Stimulated activated naive B cell treated with anti-CD40 and anti-IgM and Interleukin-4, amounts not matched to agents 10 μg/mL and 1 μg/mL and 100 μg/mL, for 72 hours (primary cell): Measurements from ENCODE around the gene SMPD3.

Experiments used
- ATAC-seq, 2 donors: fragments of 150-1000 bp; cut with Tn5 transposase; replicated peaks; 2 replicates each; pipeline ENCODE4 v1.10.0; 2021; ENCODE audit warnings: moderate library complexity in 1 of 2
- DNase-seq: peaks from one replicate; pipeline ENCODE4 v3.0.0; 2021
- H3K27ac Mint-ChIP-seq: one replicate; pipeline ENCODE4 v1.8.0; 2022; ENCODE audit warnings: mild to moderate bottlenecking, mixed read lengths
- H3K27me3 Mint-ChIP-seq, 2 donors: one replicate each; pipeline ENCODE4 v1.8.0; 2022; ENCODE audit warnings: mixed read lengths in 2 of 2
- H3K36me3 Mint-ChIP-seq, 2 donors: one replicate each; pipeline ENCODE4 v1.8.0; 2022; ENCODE audit warnings: mixed read lengths in 2 of 2, mild to moderate bottlenecking in 1 of 2
- H3K4me1 Mint-ChIP-seq, 2 donors: one replicate each; pipeline ENCODE4 v1.8.0; 2022; ENCODE audit warnings: mixed read lengths in 2 of 2, mild to moderate bottlenecking in 1 of 2
- H3K4me3 Mint-ChIP-seq, 2 donors: one replicate each; pipeline ENCODE4 v1.8.0; 2022; ENCODE audit warnings: mild to moderate bottlenecking in 2 of 2, mixed read lengths in 2 of 2, moderate library complexity in 1 of 2
- H3K9me3 Mint-ChIP-seq, 2 donors: one replicate each; pipeline ENCODE4 v1.8.0; 2022; ENCODE audit warnings: mixed read lengths in 2 of 2, mild to moderate bottlenecking in 1 of 2

Gene SMPD3

DNA sequence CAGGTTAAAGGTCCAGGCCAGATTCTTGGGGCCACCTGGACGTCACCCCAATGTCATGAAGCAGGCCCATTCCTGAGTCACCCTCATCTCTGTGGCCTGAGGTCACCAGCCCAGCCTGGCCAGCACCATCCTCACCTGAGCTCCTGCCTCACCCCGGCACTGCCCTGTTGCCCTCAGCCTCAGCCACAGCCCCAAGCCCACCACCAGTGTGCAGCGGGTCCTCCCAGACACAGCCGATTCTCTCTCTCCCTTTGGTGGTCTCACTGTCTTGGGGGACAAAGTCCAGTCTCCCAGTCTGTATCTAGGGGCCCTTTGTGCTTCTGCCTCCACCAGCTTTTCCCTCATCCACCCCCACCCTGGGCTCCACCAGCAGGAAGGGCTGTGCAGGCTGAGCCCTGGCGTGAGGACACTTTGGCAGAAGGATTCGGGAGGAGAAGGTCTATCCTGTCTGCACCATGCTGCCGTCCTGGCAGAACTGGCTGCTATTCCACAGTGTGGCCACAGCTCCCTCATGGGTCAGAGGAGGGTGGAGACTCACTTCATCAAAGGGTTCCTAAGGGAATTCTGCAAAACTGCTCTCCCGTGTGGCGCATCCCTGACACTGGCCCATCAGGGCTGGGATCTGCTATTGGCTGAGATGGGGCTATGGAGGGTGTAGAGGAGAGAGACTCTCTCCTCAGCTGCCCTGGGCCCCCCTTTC, 73.2 kb downstream of the SMPD3 start:
- Mint-ChIP-seq H3K27me3 (peaks cover 18 to 26% of the 10 kb centered on the region in 2 donors), H3K4me3 (no peak overlapping the region), H3K27ac (no peak overlapping the region), H3K36me3 (no peaks in the 10 kb centered on the region), H3K4me1 (peaks cover 18 to 26% of the 10 kb centered on the region in 2 donors), H3K9me3 (no peaks in the 10 kb centered on the region)
- ATAC-seq, result no peak
- DNase-seq, result no peak

DNA sequence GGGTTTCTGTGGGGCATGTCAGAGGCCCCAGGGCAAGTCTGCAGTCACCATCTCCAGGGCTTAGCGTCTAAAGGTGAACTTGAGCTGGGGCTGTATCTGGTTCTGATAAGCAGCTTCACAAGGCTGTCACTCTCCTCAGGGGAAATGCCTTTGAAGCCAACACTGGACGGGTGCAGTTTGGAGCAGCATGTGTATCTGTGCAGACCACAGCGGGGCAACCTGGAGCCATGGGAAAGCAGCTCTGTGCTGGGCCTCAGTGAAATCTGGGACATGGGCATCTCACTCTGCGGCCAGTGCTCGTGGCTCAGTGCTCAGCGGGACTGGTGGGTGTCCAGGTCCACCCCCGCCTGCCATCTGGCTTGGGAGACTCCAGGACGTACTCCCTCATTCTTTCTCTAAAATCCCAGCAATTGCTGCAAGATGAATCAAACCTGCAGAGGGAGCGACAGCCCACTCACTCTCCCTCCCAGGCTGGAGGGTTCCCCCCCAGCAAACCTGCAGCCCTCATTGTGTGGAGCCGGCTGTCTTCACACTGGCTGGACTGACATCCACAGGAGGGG, 74.0 kb downstream of the SMPD3 start:
- Mint-ChIP-seq H3K9me3 (no peaks in the 10 kb centered on the region), H3K27ac (no peak overlapping the region), H3K27me3 (peaks cover 18 to 26% of the 10 kb centered on the region in 2 donors), H3K36me3 (no peaks in the 10 kb centered on the region), H3K4me3 (no peak overlapping the region), H3K4me1 (peaks cover 15 to 28% of the 10 kb centered on the region in 2 donors)
- DNase-seq (no peak), ATAC-seq (no peak)

DNA sequence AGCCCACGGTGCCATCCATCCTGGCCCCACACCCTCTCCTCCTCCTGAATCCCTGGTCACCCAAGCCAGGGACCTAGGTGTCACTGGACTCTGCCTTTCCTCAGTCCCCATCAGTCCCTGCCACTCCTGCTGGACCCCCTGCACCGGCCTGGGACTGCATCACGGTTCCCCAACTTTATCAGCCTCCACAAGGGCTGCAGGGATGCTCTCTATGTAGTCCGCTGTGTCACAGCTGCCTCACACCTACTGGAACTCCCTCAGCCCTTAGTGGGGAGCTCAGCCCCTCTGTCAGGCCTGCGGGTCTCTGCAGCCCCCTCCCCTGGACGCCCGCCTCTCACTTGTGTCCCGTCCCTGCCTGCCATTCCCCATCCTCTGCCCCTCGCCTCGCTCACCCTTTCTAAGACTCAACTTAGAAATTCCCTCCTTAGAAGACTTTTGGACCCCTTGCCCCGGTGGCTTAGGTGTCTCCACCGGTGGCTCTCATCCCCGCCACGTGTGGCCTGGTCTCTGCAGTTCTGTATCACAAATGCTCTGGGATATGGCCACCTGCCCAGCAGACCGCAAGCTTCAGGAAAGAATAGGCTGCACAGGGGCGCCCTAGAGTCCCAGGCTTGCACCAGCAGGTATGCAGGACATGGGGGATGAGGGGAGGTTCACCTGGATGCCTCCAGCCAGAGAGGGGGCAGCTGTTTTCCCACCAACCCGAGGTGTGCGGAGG, 74.6 kb downstream of the SMPD3 start:
- Mint-ChIP-seq H3K27me3 (peaks cover 14 to 26% of the 10 kb centered on the region in 2 donors), H3K4me3 (no peak overlapping the region), H3K36me3 (no peaks in the 10 kb centered on the region), H3K4me1 (peaks cover 13 to 28% of the 10 kb centered on the region in 2 donors), H3K9me3 (no peaks in the 10 kb centered on the region), H3K27ac (peak overlapping the region; percentile 9)
- ATAC-seq (no peak), DNase-seq (no peak)

DNA sequence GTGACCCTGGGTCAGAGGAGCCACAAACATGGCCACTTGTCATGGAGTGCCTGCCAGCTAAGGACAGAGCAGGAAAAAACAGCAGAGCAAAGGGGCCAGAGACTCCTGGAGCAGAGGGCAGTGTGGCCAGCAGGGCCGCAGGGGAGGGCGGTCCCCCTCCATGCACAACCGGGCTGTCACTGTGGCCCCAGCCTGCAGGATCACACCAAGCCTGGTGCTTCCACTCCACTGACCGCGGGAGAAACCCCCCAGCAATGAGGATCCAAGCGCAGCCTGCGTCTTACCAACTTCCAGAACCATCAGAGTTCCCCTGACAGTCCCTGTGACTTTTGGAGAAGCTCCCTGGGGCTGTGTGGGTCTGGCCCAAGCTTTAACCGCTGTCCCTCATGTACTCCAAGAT, 75.5 kb downstream of the SMPD3 start:
- peaks cover 20 to 32% of the 10 kb centered on the region in 2 donors for H3K4me1 Mint-ChIP-seq
- no peak overlapping the region for H3K4me3 Mint-ChIP-seq
- H3K36me3 Mint-ChIP-seq, result no peaks in the 10 kb centered on the region
- H3K27ac Mint-ChIP-seq, result no peak overlapping the region
- no peak for DNase-seq
- H3K27me3 Mint-ChIP-seq, result peaks cover 14 to 31% of the 10 kb centered on the region in 2 donors
- no peak for ATAC-seq
- no peaks in the 10 kb centered on the region for H3K9me3 Mint-ChIP-seq

DNA sequence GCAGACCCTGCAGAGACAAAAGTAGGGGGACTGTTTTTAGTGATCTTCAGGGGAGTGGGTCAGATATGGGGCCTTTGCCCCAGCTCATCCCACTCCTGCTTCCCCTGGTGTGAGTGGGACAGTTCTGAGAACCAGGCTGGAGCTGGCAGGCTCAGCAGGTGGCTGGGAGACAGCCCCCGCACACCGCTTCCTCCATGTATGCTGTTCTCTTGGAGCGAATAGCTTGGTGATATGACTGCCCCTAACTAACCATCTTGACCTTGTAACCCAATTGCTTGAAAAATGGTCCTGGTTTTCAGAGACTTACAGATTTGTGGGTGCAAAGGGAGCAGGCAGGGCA, 76.0 kb downstream of the SMPD3 start:
- H3K36me3 Mint-ChIP-seq, result no peaks in the 10 kb centered on the region
- ATAC-seq (no peak), DNase-seq (no peak)
- H3K27ac Mint-ChIP-seq, result no peak overlapping the region
- no peaks in the 10 kb centered on the region for H3K9me3 Mint-ChIP-seq
- no peak overlapping the region for H3K4me3 Mint-ChIP-seq
- H3K27me3 Mint-ChIP-seq, result peaks cover 14 to 31% of the 10 kb centered on the region in 2 donors
- H3K4me1 Mint-ChIP-seq, result peaks cover 20 to 37% of the 10 kb centered on the region in 2 donors

DNA sequence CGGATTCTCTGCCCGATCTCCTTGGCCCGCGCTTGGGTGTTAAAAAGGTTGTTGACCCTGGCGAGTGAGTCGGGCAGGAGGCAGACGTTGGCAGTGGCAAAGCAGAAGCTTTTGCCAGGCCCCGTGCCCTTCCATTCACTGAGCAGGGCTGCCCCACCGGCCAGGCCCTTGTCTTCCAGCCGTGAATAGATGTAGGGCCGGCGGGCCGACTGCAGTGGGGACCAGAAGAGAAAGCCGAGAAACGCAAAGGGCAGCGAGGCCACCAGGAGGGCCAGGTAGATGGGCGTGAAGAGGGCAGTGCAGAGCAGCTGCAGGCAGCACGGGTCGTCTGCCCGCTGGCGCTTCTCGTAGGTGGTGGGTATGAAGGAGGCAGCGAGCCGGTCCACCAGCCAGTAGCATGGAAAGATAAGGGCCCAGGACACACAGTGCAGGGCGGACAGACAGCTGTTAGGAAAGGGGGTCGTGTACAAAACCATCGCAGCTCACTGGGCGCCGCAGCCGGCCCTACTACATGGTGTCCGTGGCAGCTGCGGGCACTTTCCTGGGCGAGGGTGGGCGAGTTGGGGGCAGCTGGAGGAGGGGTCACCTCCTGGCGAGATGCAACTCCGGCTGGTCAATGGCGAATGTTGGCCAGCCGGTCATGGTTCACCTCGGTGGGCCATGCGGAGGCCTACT, 76.5 kb downstream of the SMPD3 start:
- no peak for DNase-seq
- Mint-ChIP-seq H3K27ac (no peak overlapping the region), H3K4me3 (no peak overlapping the region), H3K9me3 (no peaks in the 10 kb centered on the region), H3K4me1 (peaks cover 22 to 41% of the 10 kb centered on the region in 2 donors), H3K27me3 (peaks cover 14 to 37% of the 10 kb centered on the region in 2 donors), H3K36me3 (no peaks in the 10 kb centered on the region)
- ATAC-seq, result no peak

DNA sequence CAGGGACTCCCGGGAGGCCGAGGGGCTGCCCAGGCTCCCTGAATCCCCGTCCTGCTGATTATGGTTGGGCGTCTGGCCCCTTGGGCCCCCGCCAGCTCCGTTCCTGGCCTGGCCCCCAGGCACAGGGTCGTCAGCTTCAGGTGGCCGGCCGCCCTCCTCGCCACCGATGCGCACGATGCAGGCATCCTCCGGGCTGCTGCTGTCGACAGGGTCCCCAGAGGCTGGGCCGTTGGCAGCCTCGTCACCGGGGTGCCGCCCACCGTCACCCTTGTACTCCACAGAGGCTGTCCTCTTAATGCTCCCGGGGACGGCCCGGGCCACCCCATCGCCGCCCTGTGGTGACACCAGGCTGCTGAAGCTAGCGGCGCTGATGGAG, 77.0 kb downstream of the SMPD3 start:
- H3K27ac Mint-ChIP-seq, result no peak overlapping the region

DNA sequence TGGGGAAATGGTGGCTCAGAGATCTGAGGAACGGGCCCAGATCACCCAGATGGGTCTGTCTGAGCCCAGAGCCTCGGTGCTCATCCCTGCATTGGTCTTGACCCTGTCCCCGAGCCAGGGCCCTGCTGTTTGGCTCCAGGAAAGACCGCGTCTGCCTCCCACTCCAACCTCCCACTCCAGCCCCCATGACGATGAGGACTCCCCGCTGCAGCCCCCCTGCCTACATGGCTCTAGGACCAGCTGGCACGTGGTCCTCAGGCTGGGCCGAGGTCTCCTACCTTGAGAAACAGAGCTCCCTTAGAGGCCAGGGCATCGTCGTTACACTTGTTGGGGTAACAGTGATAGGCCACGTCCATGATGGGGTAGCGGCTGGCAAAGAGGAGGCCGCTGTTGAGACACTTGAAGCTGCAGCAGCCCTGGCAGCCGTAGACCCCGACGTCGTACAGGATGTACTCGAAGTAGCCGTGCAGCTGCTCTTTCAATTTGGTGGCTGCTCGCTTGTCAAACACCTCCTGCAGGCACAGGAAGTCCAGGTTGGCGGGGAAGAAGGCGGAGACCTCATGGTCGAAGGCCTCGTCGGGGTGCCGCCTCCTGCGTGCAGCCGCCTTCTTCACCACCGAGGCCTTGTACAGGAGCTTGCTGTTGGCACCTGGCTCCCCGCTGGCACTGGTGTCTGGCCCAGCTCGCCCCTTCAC, 77.6 kb downstream of the SMPD3 start:
- Mint-ChIP-seq H3K4me1 (peaks cover 27 to 49% of the 10 kb centered on the region in 2 donors), H3K36me3 (no peaks in the 10 kb centered on the region), H3K27ac (no peak overlapping the region), H3K9me3 (no peaks in the 10 kb centered on the region), H3K27me3 (peaks cover 20 to 45% of the 10 kb centered on the region in 2 donors), H3K4me3 (no peak overlapping the region)
- no peak for DNase-seq
- ATAC-seq, result no peak

More for the DNA sequence above, 77.0 kb downstream of the SMPD3 start:
- H3K9me3 Mint-ChIP-seq, result no peaks in the 10 kb centered on the region
- no peak for ATAC-seq
- peaks cover 17 to 39% of the 10 kb centered on the region in 2 donors for H3K27me3 Mint-ChIP-seq
- H3K4me3 Mint-ChIP-seq, result no peak overlapping the region
- H3K36me3 Mint-ChIP-seq, result no peaks in the 10 kb centered on the region
- no peak for DNase-seq
- H3K4me1 Mint-ChIP-seq, result peaks cover 22 to 43% of the 10 kb centered on the region in 2 donors

DNA sequence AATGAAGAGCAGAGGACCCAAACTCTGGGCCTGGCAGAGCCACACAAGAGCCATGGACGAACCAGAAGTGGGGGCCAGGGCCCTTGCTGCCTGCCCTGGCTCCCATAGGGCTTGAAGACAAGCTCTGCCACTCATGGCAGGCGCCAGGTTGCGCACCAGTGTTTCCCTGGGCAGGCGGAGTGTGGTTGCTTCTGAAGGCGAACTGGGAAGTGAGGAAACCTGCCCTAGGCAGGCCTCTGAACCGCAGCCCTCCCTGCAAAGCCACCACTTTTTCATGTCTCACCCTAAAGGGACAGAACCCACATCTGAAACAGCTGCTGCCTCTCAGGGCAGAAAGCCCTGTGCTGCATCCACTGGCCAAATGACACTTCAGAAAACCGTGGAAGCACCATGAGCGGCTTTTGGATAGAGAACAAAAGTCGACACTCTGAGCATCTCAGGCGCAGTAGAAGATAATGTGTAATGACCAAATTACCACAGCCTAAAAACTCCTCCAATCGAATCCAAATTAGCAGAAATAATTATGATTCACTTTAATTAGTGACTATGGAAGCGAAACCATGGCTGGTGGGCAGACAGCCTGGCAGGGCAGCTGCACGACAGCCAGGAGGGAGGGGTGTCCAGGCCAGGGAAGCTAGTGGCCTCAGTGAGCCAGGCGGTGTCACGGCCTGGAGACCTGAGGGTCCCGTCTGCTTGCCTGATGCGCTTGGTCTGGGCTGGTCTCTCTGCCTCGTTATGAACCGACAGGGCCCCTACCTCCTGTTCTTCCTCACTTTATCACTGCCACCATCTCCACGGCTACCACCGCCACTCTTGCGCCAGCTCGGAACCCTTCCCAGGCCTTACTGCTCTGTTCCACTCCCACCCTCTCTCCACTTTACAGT, 78.4 kb downstream of the SMPD3 start:
- H3K27me3 Mint-ChIP-seq, result peaks cover 19 to 48% of the 10 kb centered on the region in 2 donors
- no peaks in the 10 kb centered on the region for H3K36me3 Mint-ChIP-seq
- peak; percentile 72 to 78 for ATAC-seq
- H3K9me3 Mint-ChIP-seq, result no peaks in the 10 kb centered on the region
- peaks cover 35 to 57% of the 10 kb centered on the region in 2 donors for H3K4me1 Mint-ChIP-seq
- H3K27ac Mint-ChIP-seq, result no peak overlapping the region
- H3K4me3 Mint-ChIP-seq, result no peak overlapping the region
- DNase-seq, result peak; percentile 69

DNA sequence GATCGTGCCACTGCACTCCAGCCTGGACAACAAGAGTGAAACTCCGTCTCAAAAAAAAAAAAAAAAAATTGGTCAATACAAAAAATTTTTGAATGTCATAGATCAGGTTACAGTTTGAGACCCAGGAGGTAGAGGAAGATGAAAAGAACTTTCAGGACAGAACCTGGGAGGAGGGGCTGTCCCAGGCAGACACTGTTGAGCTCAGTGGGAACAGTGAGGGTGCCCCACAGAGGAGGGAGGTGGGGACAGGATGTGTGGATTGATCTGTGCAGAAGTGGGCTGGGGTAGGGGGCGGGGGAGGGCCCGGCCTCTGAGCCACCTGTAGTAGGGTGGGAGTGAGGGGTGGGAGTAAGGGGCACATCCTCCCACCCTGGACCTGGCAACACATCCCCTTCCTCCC, 79.1 kb downstream of the SMPD3 start:
- Mint-ChIP-seq H3K4me3 (no peak overlapping the region), H3K27me3 (peaks cover 19 to 41% of the 10 kb centered on the region in 2 donors), H3K9me3 (no peaks in the 10 kb centered on the region), H3K27ac (no peak overlapping the region), H3K4me1 (peaks cover 38 to 64% of the 10 kb centered on the region in 2 donors), H3K36me3 (peaks cover 0 to under 1% of the 10 kb centered on the region in 2 donors)
- DNase-seq (no peak), ATAC-seq (peak in 1 of 2 donors; percentile 14)

DNA sequence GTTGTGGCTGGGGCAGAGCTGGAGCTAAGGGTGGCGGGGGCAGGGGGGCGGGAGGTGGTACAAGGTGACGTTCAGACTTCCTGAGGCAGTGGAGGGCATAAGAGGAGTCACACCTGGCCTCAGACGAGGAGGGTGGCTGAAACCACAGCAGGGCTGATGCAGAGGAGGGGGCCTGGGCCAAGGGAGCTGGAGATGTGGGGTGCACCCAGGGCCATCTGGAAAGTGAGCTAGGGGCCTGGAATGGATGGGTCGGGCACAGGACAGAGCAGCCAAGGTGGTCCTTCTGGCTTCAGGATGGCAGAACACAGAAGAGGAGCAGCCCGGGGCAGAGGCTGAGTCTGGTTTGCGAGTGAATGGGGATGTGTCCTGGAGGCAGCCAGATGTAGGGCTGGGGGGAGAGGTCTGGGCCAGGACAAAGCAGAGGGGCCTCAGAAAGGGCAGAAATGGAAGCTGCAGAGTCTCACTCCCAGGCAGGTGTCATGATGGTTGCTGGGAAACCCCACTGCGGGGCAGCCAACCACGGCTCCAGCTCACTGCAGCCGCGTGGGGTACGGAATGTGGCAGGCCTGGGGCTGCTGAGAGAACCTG, 79.9 kb downstream of the SMPD3 start:
- peak overlapping the region; percentile 47 to 61 for H3K4me3 Mint-ChIP-seq
- H3K27me3 Mint-ChIP-seq, result peaks cover 14 to 38% of the 10 kb centered on the region in 2 donors
- H3K36me3 Mint-ChIP-seq, result peaks cover 0 to 4% of the 10 kb centered on the region in 2 donors
- H3K9me3 Mint-ChIP-seq, result no peaks in the 10 kb centered on the region
- peaks cover 38 to 70% of the 10 kb centered on the region in 2 donors for H3K4me1 Mint-ChIP-seq
- no peak overlapping the region for H3K27ac Mint-ChIP-seq
- no peak for DNase-seq
- peak; percentile 38 to 44 for ATAC-seq

DNA sequence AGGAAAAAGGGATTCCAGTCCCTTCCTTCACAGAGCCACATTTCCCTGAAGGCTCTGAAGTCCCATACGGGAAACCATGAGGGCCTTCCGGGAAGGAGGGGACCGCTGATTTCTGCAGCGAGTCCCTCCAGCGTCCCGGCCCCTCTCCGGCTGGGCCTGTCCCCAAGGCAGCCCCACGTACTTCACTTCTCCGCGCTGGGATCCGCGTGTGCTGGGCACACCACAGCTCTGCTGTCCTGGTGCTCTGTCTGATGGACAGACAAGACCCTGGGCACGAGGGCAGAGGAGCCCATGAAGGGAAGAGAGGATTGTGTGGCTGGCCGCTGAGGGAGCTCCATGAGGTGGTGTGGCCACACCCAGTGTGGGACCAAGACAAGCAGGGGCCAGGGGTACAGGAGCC, 80.4 kb downstream of the SMPD3 start:
- H3K4me3 Mint-ChIP-seq, result peak overlapping the region in 1 of 2 donors; percentile 61

DNA sequence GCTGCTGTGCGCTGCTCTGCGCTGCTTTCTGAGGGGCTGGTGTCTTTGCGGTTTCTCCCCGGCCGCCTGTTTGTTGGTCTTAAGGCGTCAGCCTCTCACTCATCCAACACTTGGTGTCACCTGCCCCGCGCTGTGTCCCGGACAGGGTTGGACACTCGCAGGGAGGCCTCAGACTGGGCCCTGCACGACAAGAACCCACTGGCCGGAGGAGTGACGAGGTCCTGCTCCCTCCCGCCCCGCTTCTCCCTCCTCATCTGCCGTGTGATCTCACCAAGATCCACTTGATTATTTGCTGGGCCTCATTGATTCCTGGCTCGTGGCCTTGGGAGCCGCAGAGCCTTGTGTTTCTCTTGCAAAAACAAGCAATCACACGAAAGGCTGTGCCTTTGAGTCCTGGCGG, 80.9 kb downstream of the SMPD3 start:
- H3K27me3 Mint-ChIP-seq, result peaks cover 9 to 33% of the 10 kb centered on the region in 2 donors
- ATAC-seq (no peak), DNase-seq (no peak)
- H3K4me1 Mint-ChIP-seq, result peaks cover 38 to 75% of the 10 kb centered on the region in 2 donors
- no peak overlapping the region for H3K4me3 Mint-ChIP-seq
- H3K36me3 Mint-ChIP-seq, result peaks cover 0 to 4% of the 10 kb centered on the region in 2 donors
- H3K9me3 Mint-ChIP-seq, result no peaks in the 10 kb centered on the region
- H3K27ac Mint-ChIP-seq, result no peak overlapping the region

More for the DNA sequence above, 80.4 kb downstream of the SMPD3 start:
- peaks cover 0 to 4% of the 10 kb centered on the region in 2 donors for H3K36me3 Mint-ChIP-seq
- DNase-seq (no peak), ATAC-seq (no peak)
- no peaks in the 10 kb centered on the region for H3K9me3 Mint-ChIP-seq
- no peak overlapping the region for H3K27ac Mint-ChIP-seq
- peaks cover 12 to 36% of the 10 kb centered on the region in 2 donors for H3K27me3 Mint-ChIP-seq
- peaks cover 38 to 72% of the 10 kb centered on the region in 2 donors for H3K4me1 Mint-ChIP-seq
